Measurements from ENCODE around the gene TBC1D9.

TBC1D9 gene

GRCh38 chr4:140715119-140715518 lies 41.1 kb downstream of the TBC1D9 start:
- TF ChIP-seq EZH2 (IDR thresholded peaks at IDR 0.05) = no peak
- TF ChIP-seq POLR2AphosphoS5 (IDR thresholded peaks at IDR 0.05; ENCODE audit: borderline replicate concordance, low read depth, low read length) = no peak
- TF ChIP-seq FOXP2 (optimal IDR thresholded peaks at IDR 0.05; ENCODE audit: control extremely low read depth, extremely low read length, insufficient read depth) = no peak
- no peak overlapping the region for H3K9ac ChIP-seq (ENCODE audit: insufficient read length)
- no peak overlapping the region for H3K4me3 ChIP-seq
- H3K9me3 ChIP-seq (ENCODE audit: low read depth, low read length) = no peaks in the 10 kb centered on the region; the same call in 1 of the 2 replicates
- peaks cover 33% of the 10 kb centered on the region for H3K36me3 ChIP-seq (ENCODE audit: insufficient read depth, low read length)
- no peak for DNase-seq (ENCODE audit: low read depth, low spot score)
- no peak overlapping the region for H3K27ac ChIP-seq

- Histone ChIP-seq H3K27ac (no peak overlapping the region), H3K4me3 (no peak overlapping the region), H3K9ac (ENCODE audit: insufficient read length) (no peak overlapping the region), H3K9me3 (ENCODE audit: low read depth, low read length) (no peaks in the 10 kb centered on the region; the same call in 1 of the 2 replicates), H3K36me3 (ENCODE audit: insufficient read depth, low read length) (peaks cover 58% of the 10 kb centered on the region)
- no peak for DNase-seq (ENCODE audit: low read depth, low spot score)
- TF ChIP-seq EZH2 (IDR thresholded peaks at IDR 0.05) (no peak), POLR2AphosphoS5 (IDR thresholded peaks at IDR 0.05; ENCODE audit: borderline replicate concordance, low read depth, low read length) (no peak), FOXP2 (optimal IDR thresholded peaks at IDR 0.05; ENCODE audit: control extremely low read depth, extremely low read length, insufficient read depth) (no peak)
Measured at GRCh38 chr4:140711910-140712309, 44.3 kb downstream of the TBC1D9 start.

- Histone ChIP-seq H3K27ac (no peak overlapping the region), H3K4me3 (no peak overlapping the region), H3K9ac (ENCODE audit: insufficient read length) (no peak overlapping the region), H3K9me3 (ENCODE audit: low read depth, low read length) (no peaks in the 10 kb centered on the region; the same call in 1 of the 2 replicates), H3K36me3 (ENCODE audit: insufficient read depth, low read length) (peaks cover 52% of the 10 kb centered on the region)
- TF ChIP-seq FOXP2 (optimal IDR thresholded peaks at IDR 0.05; ENCODE audit: control extremely low read depth, extremely low read length, insufficient read depth) = no peak
- TF ChIP-seq EZH2 (IDR thresholded peaks at IDR 0.05) = no peak
- TF ChIP-seq POLR2AphosphoS5 (IDR thresholded peaks at IDR 0.05; ENCODE audit: borderline replicate concordance, low read depth, low read length) = no peak
- DNase-seq (ENCODE audit: low read depth, low spot score) = no peak
Measured at GRCh38 chr4:140710908-140711622, 45.1 kb downstream of the TBC1D9 start.

GRCh38 chr4:140707325-140707724 lies 48.9 kb downstream of the TBC1D9 start:
- Histone ChIP-seq H3K9me3 (ENCODE audit: low read depth, low read length) (no peaks in the 10 kb centered on the region; the same call in 1 of the 2 replicates), H3K9ac (ENCODE audit: insufficient read length) (no peak overlapping the region), H3K27ac (no peak overlapping the region), H3K4me3 (no peak overlapping the region), H3K36me3 (ENCODE audit: insufficient read depth, low read length) (peaks cover 45% of the 10 kb centered on the region)
- no peak for DNase-seq (ENCODE audit: low read depth, low spot score)
- no peak for TF ChIP-seq EZH2 (IDR thresholded peaks at IDR 0.05)
- TF ChIP-seq POLR2AphosphoS5 (IDR thresholded peaks at IDR 0.05; ENCODE audit: borderline replicate concordance, low read depth, low read length) = no peak

- H3K9ac ChIP-seq (ENCODE audit: insufficient read length) = no peak overlapping the region
- no peak overlapping the region for H3K27ac ChIP-seq
- no peak for DNase-seq (ENCODE audit: low read depth, low spot score)
- peaks cover 48% of the 10 kb centered on the region for H3K36me3 ChIP-seq (ENCODE audit: insufficient read depth, low read length)
- H3K4me3 ChIP-seq = no peak overlapping the region
- TF ChIP-seq POLR2AphosphoS5 (IDR thresholded peaks at IDR 0.05; ENCODE audit: borderline replicate concordance, low read depth, low read length) = no peak
- no peak for TF ChIP-seq FOXP2 (optimal IDR thresholded peaks at IDR 0.05; ENCODE audit: control extremely low read depth, extremely low read length, insufficient read depth)
- no peak for TF ChIP-seq EZH2 (IDR thresholded peaks at IDR 0.05)
- H3K9me3 ChIP-seq (ENCODE audit: low read depth, low read length) = no peaks in the 10 kb centered on the region; the same call in 1 of the 2 replicates
Measured at GRCh38 chr4:140706665-140707064, 49.5 kb downstream of the TBC1D9 start.

- TF ChIP-seq EZH2 (IDR thresholded peaks at IDR 0.05) (no peak), POLR2AphosphoS5 (IDR thresholded peaks at IDR 0.05; ENCODE audit: borderline replicate concordance, low read depth, low read length) (no peak), FOXP2 (optimal IDR thresholded peaks at IDR 0.05; ENCODE audit: control extremely low read depth, extremely low read length, insufficient read depth) (no peak)
- Histone ChIP-seq H3K36me3 (ENCODE audit: insufficient read depth, low read length) (peaks cover 50% of the 10 kb centered on the region), H3K4me3 (no peak overlapping the region), H3K9me3 (ENCODE audit: low read depth, low read length) (no peaks in the 10 kb centered on the region; the same call in 1 of the 2 replicates), H3K9ac (ENCODE audit: insufficient read length) (no peak overlapping the region), H3K27ac (no peak overlapping the region)
- no peak for DNase-seq (ENCODE audit: low read depth, low spot score)
Measured at GRCh38 chr4:140706276-140706625, 49.9 kb downstream of the TBC1D9 start.

- no peak for TF ChIP-seq EZH2 (IDR thresholded peaks at IDR 0.05)
- TF ChIP-seq FOXP2 (optimal IDR thresholded peaks at IDR 0.05; ENCODE audit: control extremely low read depth, extremely low read length, insufficient read depth) = no peak
- TF ChIP-seq POLR2AphosphoS5 (IDR thresholded peaks at IDR 0.05; ENCODE audit: borderline replicate concordance, low read depth, low read length) = no peak
- H3K36me3 ChIP-seq (ENCODE audit: insufficient read depth, low read length) = peaks cover 50% of the 10 kb centered on the region
- H3K4me3 ChIP-seq = no peak overlapping the region
- no peaks in the 10 kb centered on the region; the same call in 1 of the 2 replicates for H3K9me3 ChIP-seq (ENCODE audit: low read depth, low read length)
- no peak overlapping the region for H3K9ac ChIP-seq (ENCODE audit: insufficient read length)
- DNase-seq (ENCODE audit: low read depth, low spot score) = no peak
- no peak overlapping the region for H3K27ac ChIP-seq
Measured at GRCh38 chr4:140705625-140706275, 50.4 kb downstream of the TBC1D9 start.

- TF ChIP-seq POLR2AphosphoS5 (IDR thresholded peaks at IDR 0.05; ENCODE audit: borderline replicate concordance, low read depth, low read length) = no peak
- no peak for TF ChIP-seq EZH2 (IDR thresholded peaks at IDR 0.05)
- no peak for TF ChIP-seq FOXP2 (optimal IDR thresholded peaks at IDR 0.05; ENCODE audit: control extremely low read depth, extremely low read length, insufficient read depth)
- no peak for DNase-seq (ENCODE audit: low read depth, low spot score)
- Histone ChIP-seq H3K36me3 (ENCODE audit: insufficient read depth, low read length) (peaks cover 46% of the 10 kb centered on the region), H3K4me3 (no peak overlapping the region), H3K9ac (ENCODE audit: insufficient read length) (no peak overlapping the region), H3K27ac (no peak overlapping the region), H3K9me3 (ENCODE audit: low read depth, low read length) (no peaks in the 10 kb centered on the region; the same call in 1 of the 2 replicates)
Measured at GRCh38 chr4:140704964-140705363, 51.2 kb downstream of the TBC1D9 start.
